ENCODE data around the gene GEN1.

GEN1 gene

GRCh38 chr2:17710547-17711248, 43.2 kb upstream of the GEN1 start:
- no peak overlapping the region for H3K4me2 ChIP-seq (ENCODE audit: insufficient read depth, low read length, poor library complexity, severe bottlenecking)
- H3K14ac ChIP-seq (ENCODE audit: low read length), result no peak overlapping the region
- H2BK5ac ChIP-seq (ENCODE audit: low read length), result no peak overlapping the region
- no peak overlapping the region for H3K4ac ChIP-seq (ENCODE audit: low read length)
- H2BK120ac ChIP-seq (ENCODE audit: low read depth, low read length), result no peak overlapping the region
- no peak overlapping the region for H2AK5ac ChIP-seq (ENCODE audit: low read depth, low read length)
- no peak overlapping the region for H3K23ac ChIP-seq (ENCODE audit: low read depth, low read length, poor library complexity)
- H3K4me1 ChIP-seq (ENCODE audit: control insufficient read depth in 2 of 2, insufficient read depth in 1 of 2, low read depth in 1 of 2, low read length in 2 of 2), result no peaks in the 10 kb centered on the region
- H2BK12ac ChIP-seq (ENCODE audit: low read length), result no peak overlapping the region
- DNase-seq (ENCODE audit: low spot score), result no peak
- peaks cover 12 to 99% of the 10 kb centered on the region in 2 donors for H3K36me3 ChIP-seq (replicated peaks in 1 of 2; ENCODE audit: control insufficient read depth in 2 of 2, insufficient read depth in 2 of 2, low read length in 2 of 2)
- H2AFZ ChIP-seq (ENCODE audit: low read length), result no peak overlapping the region
- H3K79me1 ChIP-seq (ENCODE audit: low read depth, low read length), result no peaks in the 10 kb centered on the region
- no peaks in the 10 kb centered on the region for H3K27me3 ChIP-seq (ENCODE audit: control insufficient read depth in 3 of 3, insufficient read depth in 3 of 3, low read depth in 1 of 3, low read length in 3 of 3)
- peaks cover 0 to 4% of the 10 kb centered on the region in 2 donors for H3K9me3 ChIP-seq (replicated peaks in 1 of 2; ENCODE audit: control insufficient read depth in 2 of 2, insufficient read depth in 1 of 2, low read depth in 1 of 2, low read length in 2 of 2)
- H3K27ac ChIP-seq (replicated peaks; ENCODE audit: low read length), result no peak overlapping the region
- H3K4me3 ChIP-seq (ENCODE audit: low read length in 2 of 2), result no peak overlapping the region
- no CpG with 5 or more reads among the region's 9 CpGs for WGBS, 2 donors (ENCODE audit: extremely low coverage in 2 of 2, insufficient read length in 2 of 2, insufficient replicate concordance in 1 of 2)
- no peak overlapping the region for H2BK15ac ChIP-seq (ENCODE audit: low read length)
- no peak overlapping the region for H3K18ac ChIP-seq (ENCODE audit: low read length)
- no peak overlapping the region for H4K8ac ChIP-seq (ENCODE audit: low read depth, low read length)
- no peak overlapping the region for H4K91ac ChIP-seq (ENCODE audit: low read depth, low read length, poor library complexity)
- no peak overlapping the region for H3K9ac ChIP-seq (ENCODE audit: low read depth, low read length, poor library complexity)

- H3K36me3 ChIP-seq (replicated peaks in 1 of 2; ENCODE audit: control insufficient read depth in 2 of 2, insufficient read depth in 2 of 2, low read length in 2 of 2), result peaks cover 8 to 98% of the 10 kb centered on the region in 2 donors
Measured at GRCh38 chr2:17713291-17713690, 40.6 kb upstream of the GEN1 start.

GRCh38 chr2:17717666-17718065, 36.3 kb upstream of the GEN1 start:
- Histone ChIP-seq H2BK12ac (ENCODE audit: low read length) (no peak overlapping the region), H3K4me3 (ENCODE audit: low read length in 2 of 2) (no peak overlapping the region), H3K4me2 (ENCODE audit: insufficient read depth, low read length, poor library complexity, severe bottlenecking) (no peak overlapping the region), H3K18ac (ENCODE audit: low read length) (no peak overlapping the region), H2AFZ (ENCODE audit: low read length) (no peak overlapping the region), H3K14ac (ENCODE audit: low read length) (no peak overlapping the region), H4K8ac (ENCODE audit: low read depth, low read length) (no peak overlapping the region), H2BK120ac (ENCODE audit: low read depth, low read length) (no peak overlapping the region), H3K36me3 (replicated peaks in 1 of 2; ENCODE audit: control insufficient read depth in 2 of 2, insufficient read depth in 2 of 2, low read length in 2 of 2) (peaks cover 7 to 97% of the 10 kb centered on the region in 2 donors), H3K4ac (ENCODE audit: low read length) (no peak overlapping the region), H3K9ac (ENCODE audit: low read depth, low read length, poor library complexity) (no peak overlapping the region), H2BK5ac (ENCODE audit: low read length) (no peak overlapping the region), H3K79me1 (ENCODE audit: low read depth, low read length) (no peaks in the 10 kb centered on the region), H3K23ac (ENCODE audit: low read depth, low read length, poor library complexity) (no peak overlapping the region), H2BK15ac (ENCODE audit: low read length) (no peak overlapping the region), H3K4me1 (ENCODE audit: control insufficient read depth in 2 of 2, insufficient read depth in 1 of 2, low read depth in 1 of 2, low read length in 2 of 2) (no peaks in the 10 kb centered on the region), H3K27me3 (ENCODE audit: control insufficient read depth in 3 of 3, insufficient read depth in 3 of 3, low read depth in 1 of 3, low read length in 3 of 3) (no peaks in the 10 kb centered on the region), H4K91ac (ENCODE audit: low read depth, low read length, poor library complexity) (no peak overlapping the region), H3K27ac (replicated peaks; ENCODE audit: low read length) (no peak overlapping the region), H2AK5ac (ENCODE audit: low read depth, low read length) (no peak overlapping the region), H3K9me3 (replicated peaks in 1 of 2; ENCODE audit: control insufficient read depth in 2 of 2, insufficient read depth in 1 of 2, low read depth in 1 of 2, low read length in 2 of 2) (no peaks in the 10 kb centered on the region)
- no peak for DNase-seq (ENCODE audit: low spot score)
- WGBS, 2 donors (ENCODE audit: extremely low coverage in 2 of 2, insufficient read length in 2 of 2, insufficient replicate concordance in 1 of 2), result no CpG with 5 or more reads among the region's 4 CpGs

More at GRCh38 chr2:17713291-17713690, 40.6 kb upstream of the GEN1 start:
- no peak for DNase-seq (ENCODE audit: low spot score)
- Histone ChIP-seq H3K79me1 (ENCODE audit: low read depth, low read length) (no peaks in the 10 kb centered on the region), H2BK12ac (ENCODE audit: low read length) (no peak overlapping the region), H3K9me3 (replicated peaks in 1 of 2; ENCODE audit: control insufficient read depth in 2 of 2, insufficient read depth in 1 of 2, low read depth in 1 of 2, low read length in 2 of 2) (no peaks in the 10 kb centered on the region), H3K27ac (replicated peaks; ENCODE audit: low read length) (no peak overlapping the region), H3K27me3 (ENCODE audit: control insufficient read depth in 3 of 3, insufficient read depth in 3 of 3, low read depth in 1 of 3, low read length in 3 of 3) (no peaks in the 10 kb centered on the region), H3K4ac (ENCODE audit: low read length) (no peak overlapping the region), H2BK5ac (ENCODE audit: low read length) (no peak overlapping the region), H4K91ac (ENCODE audit: low read depth, low read length, poor library complexity) (no peak overlapping the region), H2AFZ (ENCODE audit: low read length) (no peak overlapping the region), H2BK15ac (ENCODE audit: low read length) (no peak overlapping the region), H3K18ac (ENCODE audit: low read length) (no peak overlapping the region), H2AK5ac (ENCODE audit: low read depth, low read length) (no peak overlapping the region), H3K23ac (ENCODE audit: low read depth, low read length, poor library complexity) (no peak overlapping the region), H3K9ac (ENCODE audit: low read depth, low read length, poor library complexity) (no peak overlapping the region), H3K4me1 (ENCODE audit: control insufficient read depth in 2 of 2, insufficient read depth in 1 of 2, low read depth in 1 of 2, low read length in 2 of 2) (no peaks in the 10 kb centered on the region), H3K4me2 (ENCODE audit: insufficient read depth, low read length, poor library complexity, severe bottlenecking) (no peak overlapping the region), H4K8ac (ENCODE audit: low read depth, low read length) (no peak overlapping the region), H3K14ac (ENCODE audit: low read length) (no peak overlapping the region), H3K4me3 (ENCODE audit: low read length in 2 of 2) (no peak overlapping the region), H2BK120ac (ENCODE audit: low read depth, low read length) (no peak overlapping the region)
- WGBS, 2 donors (ENCODE audit: extremely low coverage in 2 of 2, insufficient read length in 2 of 2, insufficient replicate concordance in 1 of 2), result no CpG with 5 or more reads among the region's 1 CpG

- no peak overlapping the region for H4K8ac ChIP-seq (ENCODE audit: low read depth, low read length)
- no CpG with 5 or more reads among the region's 5 CpGs for WGBS, 2 donors (ENCODE audit: extremely low coverage in 2 of 2, insufficient read length in 2 of 2, insufficient replicate concordance in 1 of 2)
- H3K9me3 ChIP-seq (replicated peaks in 1 of 2; ENCODE audit: control insufficient read depth in 2 of 2, insufficient read depth in 1 of 2, low read depth in 1 of 2, low read length in 2 of 2), result no peaks in the 10 kb centered on the region
- no peak for DNase-seq (ENCODE audit: low spot score)
- H3K79me1 ChIP-seq (ENCODE audit: low read depth, low read length), result no peaks in the 10 kb centered on the region
- H3K4ac ChIP-seq (ENCODE audit: low read length), result no peak overlapping the region
- no peak overlapping the region for H2AK5ac ChIP-seq (ENCODE audit: low read depth, low read length)
- H2BK15ac ChIP-seq (ENCODE audit: low read length), result no peak overlapping the region
- H4K91ac ChIP-seq (ENCODE audit: low read depth, low read length, poor library complexity), result no peak overlapping the region
- no peak overlapping the region for H2AFZ ChIP-seq (ENCODE audit: low read length)
- H3K14ac ChIP-seq (ENCODE audit: low read length), result no peak overlapping the region
- no peak overlapping the region for H3K27ac ChIP-seq (replicated peaks; ENCODE audit: low read length)
- H3K23ac ChIP-seq (ENCODE audit: low read depth, low read length, poor library complexity), result no peak overlapping the region
- no peak overlapping the region for H3K4me2 ChIP-seq (ENCODE audit: insufficient read depth, low read length, poor library complexity, severe bottlenecking)
- H2BK5ac ChIP-seq (ENCODE audit: low read length), result no peak overlapping the region
- no peak overlapping the region for H3K9ac ChIP-seq (ENCODE audit: low read depth, low read length, poor library complexity)
- no peak overlapping the region for H3K18ac ChIP-seq (ENCODE audit: low read length)
- no peak overlapping the region for H2BK120ac ChIP-seq (ENCODE audit: low read depth, low read length)
- H3K27me3 ChIP-seq (ENCODE audit: control insufficient read depth in 3 of 3, insufficient read depth in 3 of 3, low read depth in 1 of 3, low read length in 3 of 3), result no peaks in the 10 kb centered on the region
- no peak overlapping the region for H2BK12ac ChIP-seq (ENCODE audit: low read length)
- no peaks in the 10 kb centered on the region for H3K4me1 ChIP-seq (ENCODE audit: control insufficient read depth in 2 of 2, insufficient read depth in 1 of 2, low read depth in 1 of 2, low read length in 2 of 2)
- H3K36me3 ChIP-seq (replicated peaks in 1 of 2; ENCODE audit: control insufficient read depth in 2 of 2, insufficient read depth in 2 of 2, low read length in 2 of 2), result peaks cover 4 to 96% of the 10 kb centered on the region in 2 donors
- H3K4me3 ChIP-seq (ENCODE audit: low read length in 2 of 2), result no peak overlapping the region
Measured at GRCh38 chr2:17718689-17719088, 35.2 kb upstream of the GEN1 start.
